Pancreas (tissue), 10 donors: ENCODE measurements around the gene TOX4. TPM values are rescaled to one million over a fixed set of nuclear protein-coding genes. Genes with fewer than 3 reads are reported as not detected.
A peak's percentile ranks its signal among the peaks of the same experiment; 100 is the strongest.

Experiments
- ATAC-seq, 4 donors: fragments of 200-7000 bp; cut with Tn5 transposase; one replicate each; pipeline versions ENCODE4 v1.8.0 to v1.9.1; 2020; ENCODE audit warnings: mild to moderate bottlenecking in 4 of 4, moderate library complexity in 4 of 4
- DNase-seq, 6 donors: peaks; one replicate each; pipeline ENCODE4 v3.0.0-alpha.2; 2020
- FAIRE-seq: peaks from 2 replicates; lab custom pipeline; 2012; peaks lifted over from hg19 to GRCh38; lab: Jason Lieb, UNC
- H3K27ac ChIP-seq, 4 donors: fragments of 200-600 bp; sonication (generic); 1 replicate in 3 of 4; 2 replicates in 1 of 4; pipeline versions ENCODE4 v1.5.0 to v1.8.0; 2020
- H3K27me3 ChIP-seq, 4 donors: fragments of 200-600 bp; one replicate each; pipeline ENCODE4 v1.8.0; 2021
- H3K36me3 ChIP-seq, 3 donors: fragments of 200-600 bp; sonication (generic) in 1 of 3; one replicate each; pipeline versions ENCODE4 v1.5.0 to v1.8.0; 2020 to 2021
- H3K4me1 ChIP-seq, 3 donors: fragments of 200-600 bp; one replicate each; pipeline ENCODE4 v1.8.0; 2021
- H3K4me3 ChIP-seq, 4 donors: fragments of 200-600 bp; sonication (generic) in 2 of 4; one replicate each; pipeline versions ENCODE4 v1.5.0 to v1.8.0; 2020 to 2021
- H3K9me3 ChIP-seq, 4 donors: fragments of 200-600 bp; one replicate each; pipeline ENCODE4 v1.8.0; 2021
- WGBS, 2 donors: extraction: QIAGEN DNeasy Blood & Tissue Kit; methylation state at CpG; one replicate each; pipeline ENCODE4 v1.1.7; 2013; 5-methylcytosine and 5-hydroxymethylcytosine counted together
- intact Hi-C, 3 donors: fragments of 100-400 bp; cut with DNase I; formaldehyde crosslinking; loops; one replicate each; pipeline versions ENCODE4 v1.11.1 to v1.14.2; 2022
- polyA plus RNA-seq, 2 donors: library from polyadenylated mRNA; stranded (reverse); fragments of 200-250 nt; gene quantifications; one replicate each; pipeline ENCODE4 v1.2.3, GENCODE V29; 2013
- total RNA-seq, 6 donors: library from RNA; stranded (reverse); fragmentation: NEBNext Ultra II Directional in 4 of 6; extraction: Animal tissue kit (Norgen Biotek cat#: 25700) in 4 of 6; gene quantifications; one replicate each; pipeline versions ENCODE4 v1.2.1 to v1.2.4, GENCODE V29; 2021 to 2023
- TF ChIP-seq, protein P1 (sequence below), 4 donors: fragments of 200-600 bp; sonication (generic) in 3 of 4; IDR thresholded peaks; one replicate each; pipeline versions ENCODE4 v1.5.0 to v1.8.0; 2021; ENCODE audit warnings: antibody characterized with exemption in 4 of 4
- donor health status: healthy with polysubstance abuse.
- donor health status: DM: no; HTN: no; CAD: no; lungs with moderate emphysema.
- donor health status: DM: no; HTN: no; CAD: no.
- donor health status: control.
- donor health status: control.
- donor health status: Bipolar disorder and iron deficiency.
- donor health status: DM: yes; HTN: yes; CAD: no.
- donor health status: DM: no; HTN: no; CAD: no.
- donor health status: DM: no; HTN: no; CAD: no.
- donor health status: DM: yes; HTN: yes; CAD: no.

TOX4 gene
- total and polyA plus RNA-seq, 8 donors = 13.2 to 39.7 (median 36.8) TPM

DNA sequence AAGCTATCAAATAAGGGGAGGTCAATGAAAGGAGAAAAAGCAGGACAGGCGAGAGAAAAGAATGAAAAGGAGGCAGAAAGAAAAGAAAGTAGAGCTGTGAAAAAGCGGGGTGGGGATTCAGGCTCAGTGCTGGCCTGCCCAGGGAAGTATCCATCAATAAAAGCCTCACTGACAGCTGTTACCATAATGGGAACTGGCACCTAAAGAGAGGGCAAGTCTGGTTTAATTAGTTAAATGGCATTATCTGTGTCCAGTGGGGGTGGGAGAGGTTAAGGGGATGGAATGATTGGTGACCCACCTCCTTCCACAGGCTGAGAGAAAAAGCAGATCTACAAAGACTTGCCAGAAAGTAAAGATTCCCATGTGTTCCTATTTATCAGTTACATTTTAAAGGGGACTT lies 41.7 kb downstream of the TOX4 start:
- TF ChIP-seq, protein P1, sequence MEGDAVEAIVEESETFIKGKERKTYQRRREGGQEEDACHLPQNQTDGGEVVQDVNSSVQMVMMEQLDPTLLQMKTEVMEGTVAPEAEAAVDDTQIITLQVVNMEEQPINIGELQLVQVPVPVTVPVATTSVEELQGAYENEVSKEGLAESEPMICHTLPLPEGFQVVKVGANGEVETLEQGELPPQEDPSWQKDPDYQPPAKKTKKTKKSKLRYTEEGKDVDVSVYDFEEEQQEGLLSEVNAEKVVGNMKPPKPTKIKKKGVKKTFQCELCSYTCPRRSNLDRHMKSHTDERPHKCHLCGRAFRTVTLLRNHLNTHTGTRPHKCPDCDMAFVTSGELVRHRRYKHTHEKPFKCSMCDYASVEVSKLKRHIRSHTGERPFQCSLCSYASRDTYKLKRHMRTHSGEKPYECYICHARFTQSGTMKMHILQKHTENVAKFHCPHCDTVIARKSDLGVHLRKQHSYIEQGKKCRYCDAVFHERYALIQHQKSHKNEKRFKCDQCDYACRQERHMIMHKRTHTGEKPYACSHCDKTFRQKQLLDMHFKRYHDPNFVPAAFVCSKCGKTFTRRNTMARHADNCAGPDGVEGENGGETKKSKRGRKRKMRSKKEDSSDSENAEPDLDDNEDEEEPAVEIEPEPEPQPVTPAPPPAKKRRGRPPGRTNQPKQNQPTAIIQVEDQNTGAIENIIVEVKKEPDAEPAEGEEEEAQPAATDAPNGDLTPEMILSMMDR (IDR thresholded peaks at IDR 0.05) = no peak
- no peak for DNase-seq
- H3K27ac ChIP-seq = no peak overlapping the region
- H3K4me1 ChIP-seq = no peaks in the 10 kb centered on the region
- ATAC-seq = no peak
- WGBS, 2 donors = 83 to 90% methylated on average over 2 of the region's 2 CpGs
- H3K27me3 ChIP-seq = no peaks in the 10 kb centered on the region
- intact Hi-C loops = no loop called here
- FAIRE-seq = no peak
- no peaks in the 10 kb centered on the region for H3K9me3 ChIP-seq
- no peak overlapping the region for H3K4me3 ChIP-seq
- no peaks in the 10 kb centered on the region for H3K36me3 ChIP-seq

DNA sequence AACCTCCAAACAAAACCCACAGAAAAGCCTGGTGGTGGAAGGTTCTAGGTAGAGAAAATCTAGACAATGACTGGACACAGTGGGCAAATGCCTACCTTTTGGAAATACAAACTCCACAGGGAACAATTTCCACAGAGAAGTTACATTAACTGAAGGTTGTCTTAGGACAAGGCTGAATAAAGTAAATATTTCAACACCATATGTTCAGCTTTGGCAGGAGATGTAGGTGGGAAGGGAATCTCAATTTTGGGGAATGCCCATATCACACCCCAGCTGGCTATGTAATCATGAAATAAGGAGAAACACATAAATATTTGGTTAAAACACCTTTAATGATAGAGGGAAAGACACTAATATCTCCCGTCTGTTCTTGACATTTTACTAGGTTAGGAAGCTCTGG lies 43.8 kb downstream of the TOX4 start:
- no peak for DNase-seq
- H3K4me1 ChIP-seq = no peaks in the 10 kb centered on the region
- H3K27ac ChIP-seq = no peak overlapping the region
- no peaks in the 10 kb centered on the region for H3K27me3 ChIP-seq
- WGBS, 2 donors = 50 to 57% methylated on average over 1 of the region's 1 CpG
- FAIRE-seq = no peak
- TF ChIP-seq, protein P1 (IDR thresholded peaks at IDR 0.05) = no peak
- intact Hi-C loops = no loop called here
- no peak overlapping the region for H3K4me3 ChIP-seq
- no peak for ATAC-seq
- no peaks in the 10 kb centered on the region for H3K9me3 ChIP-seq
- no peaks in the 10 kb centered on the region for H3K36me3 ChIP-seq

DNA sequence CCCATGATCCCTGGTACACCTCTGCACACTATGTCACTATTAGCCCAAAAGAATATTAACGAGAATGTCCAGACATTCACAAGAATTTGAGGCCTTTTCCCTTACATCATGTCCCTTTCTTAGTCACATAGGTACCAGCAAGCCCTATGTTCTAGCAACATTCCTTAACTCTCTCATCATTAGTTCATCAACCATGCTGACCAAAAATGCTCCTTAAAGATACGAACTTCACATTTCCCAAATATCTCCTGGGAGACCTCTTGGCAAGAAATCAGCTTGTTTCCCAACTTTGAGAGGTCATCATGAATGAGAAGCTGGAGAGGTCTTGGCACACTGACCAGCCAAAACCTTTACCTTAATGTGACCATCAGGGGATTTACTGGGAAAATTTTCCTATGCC lies 44.5 kb downstream of the TOX4 start:
- TF ChIP-seq, protein P1 (IDR thresholded peaks at IDR 0.05) = no peak
- no peak for FAIRE-seq
- no peak for DNase-seq
- intact Hi-C loops = no loop called here
- H3K4me1 ChIP-seq = no peaks in the 10 kb centered on the region
- ATAC-seq = no peak
- no peaks in the 10 kb centered on the region for H3K9me3 ChIP-seq
- H3K4me3 ChIP-seq = no peak overlapping the region
- WGBS, 2 donors = 77 to 83% methylated on average over 2 of the region's 2 CpGs
- H3K36me3 ChIP-seq = no peaks in the 10 kb centered on the region
- H3K27me3 ChIP-seq = no peaks in the 10 kb centered on the region
- no peak overlapping the region for H3K27ac ChIP-seq

DNA sequence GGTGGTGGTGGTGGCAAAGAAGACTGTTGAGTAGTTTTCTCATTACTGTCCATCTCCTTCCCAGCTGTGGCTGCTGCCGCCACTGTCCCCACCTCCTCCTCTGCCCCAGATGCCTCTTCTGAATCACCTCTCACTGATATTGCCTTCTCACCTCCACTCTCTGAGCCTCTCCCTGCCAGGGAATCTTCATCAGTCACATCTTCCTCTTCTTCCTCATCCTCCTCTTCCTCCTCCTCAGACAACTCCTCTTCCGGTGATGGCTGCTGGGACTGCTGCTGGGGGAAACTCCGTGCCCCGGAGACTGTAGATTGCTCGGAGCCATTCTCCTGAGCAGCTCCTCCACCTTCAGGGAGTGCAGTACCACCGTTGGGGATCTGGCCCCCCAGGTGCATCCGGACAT lies 46.2 kb downstream of the TOX4 start:
- no peaks in the 10 kb centered on the region for H3K36me3 ChIP-seq
- 73 to 91% methylated on average over 6 to 7 of the region's 7 CpGs for WGBS, 2 donors
- intact Hi-C loops = no loop called here
- H3K9me3 ChIP-seq = no peaks in the 10 kb centered on the region
- TF ChIP-seq, protein P1 (IDR thresholded peaks at IDR 0.05) = no peak
- no peak overlapping the region for H3K4me3 ChIP-seq
- no peak for FAIRE-seq
- ATAC-seq = no peak
- H3K27ac ChIP-seq = no peak overlapping the region
- DNase-seq = no peak
- no peaks in the 10 kb centered on the region for H3K4me1 ChIP-seq
- H3K27me3 ChIP-seq = no peaks in the 10 kb centered on the region

DNA sequence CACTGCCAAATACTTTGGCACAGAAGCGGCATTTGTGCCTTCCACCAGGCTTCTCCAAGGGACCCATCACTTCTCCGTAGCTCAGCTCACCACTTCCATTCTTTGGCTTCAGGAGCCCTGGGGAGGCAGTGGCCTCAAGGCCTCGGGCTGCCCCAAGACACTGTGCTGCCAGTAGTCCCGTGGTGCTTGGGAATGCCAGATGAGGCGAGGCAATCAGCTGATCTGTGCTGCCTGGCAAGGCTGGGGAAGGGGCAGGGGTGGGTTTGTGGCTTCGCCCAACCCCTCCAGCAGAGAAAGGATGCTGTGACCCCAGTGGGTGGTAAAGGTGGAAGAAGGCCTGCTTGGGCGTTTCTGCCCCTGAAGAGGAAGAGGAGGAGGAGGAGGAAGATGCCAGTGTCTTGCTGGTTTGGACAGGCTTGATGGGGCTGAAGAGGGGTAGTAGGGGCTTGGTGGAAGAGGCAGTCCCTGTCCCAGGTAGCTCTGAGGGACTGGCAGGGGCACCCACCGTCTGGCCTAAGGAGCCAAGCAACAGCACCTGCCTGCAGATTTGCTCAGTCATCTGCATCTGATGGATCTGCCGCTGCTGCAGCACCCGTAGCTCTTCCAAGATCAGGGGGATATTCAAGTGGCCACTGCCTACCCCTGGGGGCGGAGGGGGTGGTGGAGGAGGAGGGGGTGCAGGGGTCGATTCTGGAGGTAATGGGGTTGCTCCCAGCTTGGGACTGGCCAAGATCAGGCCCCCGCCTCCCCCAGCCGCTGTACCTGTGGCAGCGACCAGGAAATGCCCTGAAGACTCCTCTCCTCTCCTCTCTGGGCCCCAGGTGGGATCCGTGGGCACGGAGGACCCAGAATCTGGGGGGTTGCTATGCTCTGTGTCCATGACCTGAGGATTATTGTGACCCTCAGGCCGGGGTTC lies 47.8 kb downstream of the TOX4 start:
- H3K36me3 ChIP-seq = no peaks in the 10 kb centered on the region
- 84 to 86% methylated on average over 18 of the region's 18 CpGs for WGBS, 2 donors
- TF ChIP-seq, protein P1 (IDR thresholded peaks at IDR 0.05) = no peak
- no peak for ATAC-seq
- no peak for DNase-seq
- intact Hi-C loops = no loop called here
- H3K9me3 ChIP-seq = no peaks in the 10 kb centered on the region
- no peak overlapping the region for H3K27ac ChIP-seq
- H3K4me1 ChIP-seq = no peaks in the 10 kb centered on the region
- H3K4me3 ChIP-seq = peak overlapping the region in 1 of 4 donors; percentile 61
- no peaks in the 10 kb centered on the region for H3K27me3 ChIP-seq
- no peak for FAIRE-seq
